HG03060 (cell line): ENCODE results near the gene PPP1R2B.

Source experiments
- ATAC-seq: cut with Tn5 transposase; IDR thresholded peaks from one replicate; pipeline ENCODE4 v1.9.1; 2021; ENCODE audit warnings: low read depth, moderate number of reproducible peaks; ENCODE audit not compliant: unreplicated experiment

Gene PPP1R2B

DNA sequence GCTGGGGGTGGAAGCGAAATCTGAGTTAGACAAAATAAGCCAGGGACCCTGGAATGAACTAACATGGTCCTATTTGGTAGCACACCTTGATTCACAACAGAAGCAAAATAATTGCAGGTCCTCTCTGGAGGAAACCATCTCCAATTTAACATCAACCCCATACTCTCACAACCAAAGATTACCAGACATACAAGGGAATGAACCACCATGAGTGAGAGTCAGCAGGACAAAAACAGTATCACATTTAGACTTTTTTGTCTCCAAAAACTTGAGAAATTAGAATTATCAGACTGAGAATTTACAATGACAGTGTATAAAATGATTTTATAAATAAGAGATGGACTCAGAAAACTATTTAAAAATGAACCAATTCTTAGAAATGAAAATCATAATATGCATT is 21.1 kb downstream of the PPP1R2B start:
- ATAC-seq: no peak

DNA sequence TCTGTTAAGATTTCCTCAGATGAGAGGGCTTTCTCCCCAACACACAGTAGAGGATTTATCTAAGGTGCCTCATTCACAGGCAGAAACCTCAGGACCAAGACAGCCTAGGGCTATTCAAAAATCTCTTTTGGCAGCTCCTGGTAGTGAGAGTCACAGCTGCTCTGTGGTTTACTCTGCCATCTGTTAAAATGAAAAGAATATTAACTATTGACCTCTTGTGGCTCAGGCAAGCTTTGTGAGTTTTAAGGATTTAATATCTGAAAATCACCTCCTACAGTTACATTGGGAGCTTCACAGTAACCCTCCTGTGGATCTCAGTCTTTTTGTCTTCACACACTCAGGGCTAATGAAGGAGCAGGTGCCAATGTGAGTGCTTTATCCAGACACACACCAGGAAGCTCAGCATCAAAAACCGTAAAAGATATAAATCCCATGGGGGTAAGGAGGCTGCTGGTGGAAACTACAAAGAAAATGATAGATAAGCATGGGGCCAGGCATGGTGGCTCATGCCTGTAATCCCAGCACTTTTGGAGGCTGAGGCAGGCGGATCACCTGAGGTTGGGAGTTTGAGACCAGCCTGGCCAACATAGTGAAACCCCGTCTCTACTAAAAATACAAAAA is 29.7 kb downstream of the PPP1R2B start:
- peak; percentile 95 for ATAC-seq

DNA sequence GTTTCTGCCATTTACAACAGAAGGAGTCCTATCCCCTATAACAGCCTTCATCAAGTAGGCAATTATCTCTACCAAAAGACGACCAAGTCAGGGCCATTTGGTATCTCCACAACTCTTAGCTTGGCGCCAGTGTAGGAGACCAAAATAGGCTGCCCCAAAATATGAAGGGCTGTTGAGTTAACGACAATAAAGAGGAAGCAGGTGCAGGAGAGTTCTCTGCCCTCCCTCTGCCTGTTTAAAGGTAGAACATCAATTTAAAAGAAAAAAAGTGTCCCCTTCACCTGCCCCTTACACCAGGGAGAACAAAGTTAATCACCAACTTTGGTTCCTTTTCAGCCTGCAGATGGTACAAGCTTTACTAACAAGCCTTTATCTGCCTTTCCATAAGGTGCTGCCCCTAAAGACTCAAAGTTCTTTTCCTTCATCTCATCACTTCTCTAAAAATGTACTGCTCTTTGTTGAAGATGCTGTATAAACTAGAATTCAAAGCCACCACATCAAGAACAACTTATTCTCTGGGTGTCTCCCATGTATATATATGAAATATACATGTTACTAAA is 33.3 kb downstream of the PPP1R2B start:
- no peak for ATAC-seq

GRCh38 chr5:156888520-156888919 is 38.4 kb downstream of the PPP1R2B start:
- no peak for ATAC-seq

- no peak for ATAC-seq
These were observed 42.1 kb downstream of the PPP1R2B start for GRCh38 chr5:156892223-156892622.

- no peak for ATAC-seq
These were observed 42.8 kb downstream of the PPP1R2B start for GRCh38 chr5:156892864-156893263.

GRCh38 chr5:156893517-156893916 is 43.4 kb downstream of the PPP1R2B start:
- no peak for ATAC-seq

- no peak for ATAC-seq
These were observed 46.5 kb downstream of the PPP1R2B start for GRCh38 chr5:156896546-156896945.
